Liver (tissue), 9 donors: Measurements from ENCODE around the gene PABPN1L. TPM values are rescaled to one million over a fixed set of nuclear protein-coding genes. Genes with fewer than 3 reads are reported as not detected.

ENCODE experiments used
- DNase-seq: peaks from one replicate; pipeline ENCODE4 v3.0.0-alpha.2; 2017; ENCODE audit warnings: low spot score
- H3K27ac ChIP-seq, 2 donors: one replicate each; pipeline ENCODE4 v1.7.0; 2013; ENCODE audit warnings: inconsistent platforms in 2 of 2, low read length in 2 of 2, control low read depth in 1 of 2, low read depth in 1 of 2, mild to moderate bottlenecking in 1 of 2
- H3K27me3 ChIP-seq, 4 donors: one replicate each; pipeline versions ENCODE4 v1.6.1 to v1.7.0; 2013; ENCODE audit warnings: low read length in 3 of 4, inconsistent platforms in 1 of 4, mild to moderate bottlenecking in 1 of 4, moderate library complexity in 1 of 4; ENCODE audit not compliant: control insufficient read depth in 4 of 4, insufficient read depth in 4 of 4
- H3K36me3 ChIP-seq, 4 donors: one replicate each; pipeline versions ENCODE4 v1.6.1 to v1.7.0; 2013; ENCODE audit warnings: low read length in 3 of 4, mild to moderate bottlenecking in 3 of 4, low read depth in 1 of 4, moderate library complexity in 1 of 4; ENCODE audit not compliant: control insufficient read depth in 4 of 4, insufficient read depth in 3 of 4
- H3K4me1 ChIP-seq, 4 donors: one replicate each; pipeline versions ENCODE4 v1.6.1 to v1.7.0; 2013; ENCODE audit warnings: low read length in 3 of 4, mild to moderate bottlenecking in 3 of 4, moderate library complexity in 1 of 4; ENCODE audit not compliant: control insufficient read depth in 4 of 4, insufficient read depth in 4 of 4
- H3K4me3 ChIP-seq, 3 donors: one replicate each; pipeline versions ENCODE4 v1.6.1 to v1.7.0; 2013; ENCODE audit warnings: low read length in 3 of 3, control low read depth in 1 of 3, low read depth in 1 of 3, mild to moderate bottlenecking in 1 of 3
- H3K9ac ChIP-seq, 2 donors: one replicate each; pipeline ENCODE4 v1.7.0; 2013; ENCODE audit warnings: low read length in 2 of 2, mild to moderate bottlenecking in 2 of 2, moderate library complexity in 2 of 2, control low read depth in 1 of 2, low read depth in 1 of 2
- H3K9me3 ChIP-seq, 4 donors: one replicate each; pipeline versions ENCODE4 v1.6.1 to v1.7.0; 2013; ENCODE audit warnings: low read length in 3 of 4; ENCODE audit not compliant: control insufficient read depth in 4 of 4
- ATF3 ChIP-seq: IDR thresholded peaks from 2 replicates; pipeline ENCODE4 v1.6.1; 2016; ENCODE audit warnings: antibody characterized with exemption
- CTCF ChIP-seq: fragments of 150-350 bp; IDR thresholded peaks from 2 replicates; pipeline ENCODE4 v1.5.1; 2017; ENCODE audit warnings: improper control_type of control experiment, low read depth, low read length; ENCODE audit not compliant: missing input control
- FOXA1 ChIP-seq: IDR thresholded peaks from 2 replicates; pipeline ENCODE4 v1.6.1; 2016; ENCODE audit warnings: antibody characterized with exemption
- FOXA2 ChIP-seq: IDR thresholded peaks from 2 replicates; pipeline ENCODE4 v1.6.1; 2016; ENCODE audit warnings: antibody characterized with exemption
- GABPA ChIP-seq, 2 donors: IDR thresholded peaks in 1 of 2; conservative IDR thresholded peaks in 1 of 2; 2 replicates each; pipeline ENCODE4 v1.6.1; 2016; ENCODE audit warnings: antibody characterized with exemption in 2 of 2, mild to moderate bottlenecking in 1 of 2, moderate library complexity in 1 of 2
- HNF4A ChIP-seq, 2 donors: conservative IDR thresholded peaks; 2 replicates each; pipeline ENCODE4 v1.6.1; 2016; ENCODE audit warnings: antibody characterized with exemption in 2 of 2, mild to moderate bottlenecking in 2 of 2
- HNF4G ChIP-seq: IDR thresholded peaks from 2 replicates; pipeline ENCODE4 v1.6.1; 2016; ENCODE audit warnings: antibody characterized with exemption
- JUND ChIP-seq, 2 donors: IDR thresholded peaks; 2 replicates each; pipeline ENCODE4 v1.6.1; 2016; ENCODE audit warnings: antibody characterized with exemption in 2 of 2
- MAX ChIP-seq: IDR thresholded peaks from 2 replicates; pipeline ENCODE4 v1.6.1; 2016; ENCODE audit warnings: antibody characterized with exemption
- NR2F2 ChIP-seq: IDR thresholded peaks from 2 replicates; pipeline ENCODE4 v1.6.1; 2016; ENCODE audit warnings: antibody characterized with exemption
- REST ChIP-seq: IDR thresholded peaks from 2 replicates; pipeline ENCODE4 v1.6.1; 2016; ENCODE audit warnings: antibody characterized with exemption, mild to moderate bottlenecking
- SP1 ChIP-seq: IDR thresholded peaks from 2 replicates; pipeline ENCODE4 v1.6.1; 2018; ENCODE audit warnings: antibody characterized with exemption, mild to moderate bottlenecking
- TAF1 ChIP-seq: conservative IDR thresholded peaks from 2 replicates; pipeline ENCODE4 v1.6.1; 2016; ENCODE audit warnings: antibody characterized with exemption, mild to moderate bottlenecking
- YY1 ChIP-seq: IDR thresholded peaks from 2 replicates; pipeline ENCODE4 v1.6.1; 2016; ENCODE audit warnings: antibody characterized with exemption, mild to moderate bottlenecking
- ZBTB33 ChIP-seq: IDR thresholded peaks from 2 replicates; pipeline ENCODE4 v1.6.1; 2016; ENCODE audit warnings: antibody characterized with exemption
- WGBS: extraction: QIAGEN DNeasy Blood & Tissue Kit; methylation state at CpG from one replicate; pipeline ENCODE4 v1.1.7; 2013; 5-methylcytosine and 5-hydroxymethylcytosine counted together
- polyA plus RNA-seq, 2 donors: library from polyadenylated mRNA; stranded (reverse) in 1 of 2; unstranded in 1 of 2; fragments of 200-250 nt in 1 of 2; fragments of >200 nt in 1 of 2; fragmentation: Nextera tagmentation in 1 of 2; extraction: Ambion mirVana in 1 of 2; gene quantifications; one replicate each; pipeline versions ENCODE4 v1.2.1 to v1.2.3, GENCODE V29; 2013 to 2015
- total RNA-seq, 2 donors: library from RNA; depleted of rRNA; stranded (reverse); fragments of >200 nt; gene quantifications; one replicate each; pipeline ENCODE4 v1.2.3, GENCODE V29; 2014
- donor health status: healthy.
- donor health status: healthy.
- donor health status: healthy.
- donor health status: healthy.
- donor health status: healthy.

PABPN1L gene
- total and polyA plus RNA-seq, 4 donors: 0.09 TPM; not detected in 3

GRCh38 chr16:88874938-88875599 is 8.6 kb upstream of the PABPN1L start:
- WGBS: 95% methylated on average over 34 of the region's 34 CpGs
- no peak overlapping the region for H3K27ac ChIP-seq
- TF ChIP-seq ZBTB33 (no peak), YY1 (no peak), FOXA1 (no peak), ATF3 (no peak), MAX (no peak), TAF1 (no peak), NR2F2 (no peak), HNF4A (conservative IDR thresholded peaks at IDR 0.05) (no peak), FOXA2 (no peak), JUND (IDR thresholded peaks at IDR 0.05) (no peak), REST (no peak)
- no peak overlapping the region for H3K9ac ChIP-seq
- H3K36me3 ChIP-seq: peaks cover 0 to 10% (median 2%) of the 10 kb centered on the region in 4 donors
- H3K4me1 ChIP-seq: peaks cover 4 to 13% (median 10%) of the 10 kb centered on the region in 4 donors
- no peak overlapping the region for H3K4me3 ChIP-seq
- H3K9me3 ChIP-seq: no peaks in the 10 kb centered on the region
- H3K27me3 ChIP-seq: no peaks in the 10 kb centered on the region
- DNase-seq: no peak

- no peak overlapping the region for H3K9ac ChIP-seq
- H3K27me3 ChIP-seq: no peaks in the 10 kb centered on the region
- TF ChIP-seq CTCF: no peak
- no peak for TF ChIP-seq TAF1
- no peak for TF ChIP-seq FOXA1
- TF ChIP-seq HNF4G: no peak
- TF ChIP-seq MAX: no peak
- TF ChIP-seq NR2F2: no peak
- TF ChIP-seq ZBTB33: no peak
- no peak for TF ChIP-seq JUND (IDR thresholded peaks at IDR 0.05)
- TF ChIP-seq GABPA (IDR thresholded peaks at IDR 0.05 in 1 of 2, conservative IDR thresholded peaks at IDR 0.05 in 1 of 2): no peak
- no peak for TF ChIP-seq SP1
- no peak for TF ChIP-seq HNF4A (conservative IDR thresholded peaks at IDR 0.05)
- no peak overlapping the region for H3K27ac ChIP-seq
- no peak overlapping the region for H3K4me3 ChIP-seq
- DNase-seq: no peak
- WGBS: 80% methylated on average over 25 of the region's 25 CpGs
- no peaks in the 10 kb centered on the region for H3K9me3 ChIP-seq
- H3K4me1 ChIP-seq: no peaks in the 10 kb centered on the region
- H3K36me3 ChIP-seq: peaks cover 0 to 5% (median 2%) of the 10 kb centered on the region in 4 donors
Measured at GRCh38 chr16:88872650-88873331, 6.3 kb upstream of the PABPN1L start.
